ENCODE results near the gene NBPF4.

- TF ChIP-seq, protein P1, sequence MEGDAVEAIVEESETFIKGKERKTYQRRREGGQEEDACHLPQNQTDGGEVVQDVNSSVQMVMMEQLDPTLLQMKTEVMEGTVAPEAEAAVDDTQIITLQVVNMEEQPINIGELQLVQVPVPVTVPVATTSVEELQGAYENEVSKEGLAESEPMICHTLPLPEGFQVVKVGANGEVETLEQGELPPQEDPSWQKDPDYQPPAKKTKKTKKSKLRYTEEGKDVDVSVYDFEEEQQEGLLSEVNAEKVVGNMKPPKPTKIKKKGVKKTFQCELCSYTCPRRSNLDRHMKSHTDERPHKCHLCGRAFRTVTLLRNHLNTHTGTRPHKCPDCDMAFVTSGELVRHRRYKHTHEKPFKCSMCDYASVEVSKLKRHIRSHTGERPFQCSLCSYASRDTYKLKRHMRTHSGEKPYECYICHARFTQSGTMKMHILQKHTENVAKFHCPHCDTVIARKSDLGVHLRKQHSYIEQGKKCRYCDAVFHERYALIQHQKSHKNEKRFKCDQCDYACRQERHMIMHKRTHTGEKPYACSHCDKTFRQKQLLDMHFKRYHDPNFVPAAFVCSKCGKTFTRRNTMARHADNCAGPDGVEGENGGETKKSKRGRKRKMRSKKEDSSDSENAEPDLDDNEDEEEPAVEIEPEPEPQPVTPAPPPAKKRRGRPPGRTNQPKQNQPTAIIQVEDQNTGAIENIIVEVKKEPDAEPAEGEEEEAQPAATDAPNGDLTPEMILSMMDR (IDR thresholded peaks at IDR 0.05) = no peak
- TF ChIP-seq POLR2AphosphoS5 (IDR thresholded peaks at IDR 0.05; ENCODE audit: low read depth, low read length) = no peak
Observed at GRCh38 chr1:108193333-108193732, 50.5 kb downstream of the NBPF4 start.
